Fibroblast of lung (primary cell): ENCODE data around the gene USO1. TPM values are rescaled to one million over a fixed set of nuclear protein-coding genes. Genes with fewer than 3 reads are reported as not detected.

ENCODE experiments used
- DNase-seq, 2 donors: peaks; one replicate each; pipeline versions ENCODE4 v3.0.0 to v3.0.0-alpha.2; 2010; ENCODE audit warnings: low read depth in 2 of 2
- H2AFZ ChIP-seq: 2 replicates; pipeline ENCODE4 v1.5.1; 2012; ENCODE audit warnings: low read length, control low read depth, inconsistent platforms
- H3K27ac ChIP-seq: 2 replicates; pipeline ENCODE4 v1.5.1; 2011; ENCODE audit warnings: low read length, control low read depth; ENCODE audit not compliant: insufficient read depth
- H3K27me3 ChIP-seq: 2 replicates; pipeline ENCODE4 v1.5.1; 2011; ENCODE audit warnings: mild to moderate bottlenecking, low read length; ENCODE audit not compliant: control insufficient read depth, insufficient read depth
- H3K36me3 ChIP-seq: 2 replicates; pipeline ENCODE4 v1.5.1; 2011; ENCODE audit warnings: low read length; ENCODE audit not compliant: control insufficient read depth, insufficient read depth
- H3K4me1 ChIP-seq: 2 replicates; pipeline ENCODE4 v1.5.1; 2011; ENCODE audit warnings: low read length; ENCODE audit not compliant: control insufficient read depth, insufficient read depth; ENCODE audit errors: extremely low read depth
- H3K4me2 ChIP-seq: 2 replicates; pipeline ENCODE4 v1.5.1; 2011; ENCODE audit warnings: low read length, control low read depth; ENCODE audit not compliant: insufficient read depth; ENCODE audit errors: extremely low read depth
- H3K4me3 ChIP-seq, 4 experiments: fragments of 200-600 bp in 1 of 4; sonication (generic) in 1 of 4; replicated peaks in 1 of 4; 2 replicates each; pipeline ENCODE4 v1.5.1; 2011 to 2016; ENCODE audit warnings: low read length in 4 of 4, low read depth in 3 of 4, mild to moderate bottlenecking in 3 of 4, control low read depth in 2 of 4, inconsistent platforms in 1 of 4, mixed read lengths in 1 of 4; ENCODE audit not compliant: insufficient read depth in 1 of 4; ENCODE audit errors: control extremely low read depth in 1 of 4
- H3K79me2 ChIP-seq: 2 replicates; pipeline ENCODE4 v1.5.1; 2012; ENCODE audit warnings: mild to moderate bottlenecking, low read length, inconsistent platforms; ENCODE audit not compliant: control insufficient read depth, insufficient read depth
- H3K9ac ChIP-seq: 2 replicates; pipeline ENCODE4 v1.5.1; 2011; ENCODE audit warnings: mild to moderate bottlenecking, low read length, control low read depth; ENCODE audit not compliant: insufficient read depth
- H3K9me3 ChIP-seq: 2 replicates; pipeline ENCODE4 v1.5.1; 2012; ENCODE audit warnings: low read depth, low read length; ENCODE audit not compliant: control insufficient read depth, insufficient read depth
- H4K20me1 ChIP-seq: 2 replicates; pipeline ENCODE4 v1.5.1; 2011; ENCODE audit warnings: low read length; ENCODE audit not compliant: control insufficient read depth, insufficient read depth; ENCODE audit errors: extremely low read depth
- CTCF ChIP-seq, 2 donors: IDR thresholded peaks in 1 of 2; conservative IDR thresholded peaks in 1 of 2; 1 replicate in 1 of 2; 2 replicates in 1 of 2; pipeline ENCODE4 v1.5.1; 2011 to 2012; ENCODE audit warnings: low read length in 2 of 2, control low read depth in 1 of 2, inconsistent platforms in 1 of 2, low read depth in 1 of 2, mild to moderate bottlenecking in 1 of 2
- EZH2 ChIP-seq: IDR thresholded peaks from 2 replicates; pipeline ENCODE4 v1.5.1; 2012; ENCODE audit warnings: low read length, control low read depth, mild to moderate bottlenecking; ENCODE audit errors: missing control alignments
- polyA plus RNA-seq, 2 donors: library from polyadenylated mRNA; depleted of rRNA in 1 of 2; stranded (reverse) in 1 of 2; unstranded in 1 of 2; fragments of >200 nt; gene quantifications; 2 replicates each; pipeline ENCODE4 v1.2.1, GENCODE V29; 2011 to 2012; ENCODE audit warnings: missing spikeins in 1 of 2
- total RNA-seq: library from RNA; depleted of rRNA; stranded (reverse); fragments of >200 nt; gene quantifications from 2 replicates; pipeline ENCODE4 v1.2.1, GENCODE V29; 2014

The USO1 gene
- total and polyA plus RNA-seq, 2 donors (not counting 1 experiment from before 2014, with no cell fraction given), result 123 to 130 TPM

GRCh38 chr4:75737398-75737797, 13.0 kb downstream of the USO1 start:
- TF ChIP-seq EZH2 (no peak), CTCF (conservative IDR thresholded peaks at IDR 0.05 in 1 of 2, IDR thresholded peaks at IDR 0.05 in 1 of 2; ENCODE audit: low read depth in 1 of 2, low read length in 2 of 2) (no peak)
- no peaks in the 10 kb centered on the region for H3K4me1 ChIP-seq
- H3K36me3 ChIP-seq, result no peaks in the 10 kb centered on the region
- H2AFZ ChIP-seq, result no peak overlapping the region
- H3K79me2 ChIP-seq, result peaks cover 68% of the 10 kb centered on the region
- no peak for DNase-seq
- no peaks in the 10 kb centered on the region for H3K9me3 ChIP-seq
- H3K27me3 ChIP-seq, result no peaks in the 10 kb centered on the region
- H4K20me1 ChIP-seq, result no peaks in the 10 kb centered on the region
- no peak overlapping the region for H3K4me3 ChIP-seq
- no peak overlapping the region for H3K9ac ChIP-seq
- no peak overlapping the region for H3K27ac ChIP-seq
- H3K4me2 ChIP-seq, result no peak overlapping the region

GRCh38 chr4:75741027-75741426, 16.6 kb downstream of the USO1 start:
- Histone ChIP-seq H3K9me3 (no peaks in the 10 kb centered on the region), H3K4me3 (no peak overlapping the region), H4K20me1 (no peaks in the 10 kb centered on the region), H3K79me2 (peaks cover 56% of the 10 kb centered on the region), H3K27me3 (no peaks in the 10 kb centered on the region), H2AFZ (no peak overlapping the region), H3K36me3 (no peaks in the 10 kb centered on the region), H3K4me2 (no peak overlapping the region), H3K4me1 (no peaks in the 10 kb centered on the region), H3K9ac (no peak overlapping the region), H3K27ac (no peak overlapping the region)
- TF ChIP-seq CTCF (conservative IDR thresholded peaks at IDR 0.05 in 1 of 2, IDR thresholded peaks at IDR 0.05 in 1 of 2; ENCODE audit: low read depth in 1 of 2, low read length in 2 of 2) (no peak), EZH2 (no peak)
- no peak for DNase-seq

GRCh38 chr4:75742451-75742850, 18.1 kb downstream of the USO1 start:
- Histone ChIP-seq H3K9ac (no peak overlapping the region), H3K36me3 (no peaks in the 10 kb centered on the region), H3K79me2 (peaks cover 50% of the 10 kb centered on the region), H3K4me2 (no peak overlapping the region), H3K27ac (no peak overlapping the region), H3K9me3 (no peaks in the 10 kb centered on the region), H3K4me3 (no peak overlapping the region), H3K4me1 (no peaks in the 10 kb centered on the region), H3K27me3 (no peaks in the 10 kb centered on the region), H2AFZ (no peak overlapping the region), H4K20me1 (no peaks in the 10 kb centered on the region)
- no peak for TF ChIP-seq EZH2
- no peak for TF ChIP-seq CTCF (conservative IDR thresholded peaks at IDR 0.05 in 1 of 2, IDR thresholded peaks at IDR 0.05 in 1 of 2; ENCODE audit: low read depth in 1 of 2, low read length in 2 of 2)
- no peak for DNase-seq
